Umbilical cord (tissue), 2 donors: ENCODE data around the gene PISD. TPM values are rescaled to one million over a fixed set of nuclear protein-coding genes. Genes with fewer than 3 reads are reported as not detected.

Experiments used
- DNase-seq: peaks from one replicate; pipeline ENCODE4 v3.0.0-alpha.2; 2015; ENCODE audit warnings: low spot score
- total RNA-seq: library from RNA; depleted of rRNA; stranded (reverse); fragments of >200 nt; gene quantifications from one replicate; pipeline ENCODE4 v1.2.3, GENCODE V29; 2014; ENCODE audit warnings: low replicate concordance; ENCODE audit not compliant: insufficient read depth

PISD gene
- total RNA-seq, 1 donor from 2014 or later, result 74.2 TPM

GRCh38 chr22:31652911-31653684 lies 8.9 kb downstream of the PISD start:
- DNase-seq, result no peak

- no peak for DNase-seq
These were observed 9.9 kb downstream of the PISD start for GRCh38 chr22:31652088-31652487.

- DNase-seq, result no peak
These were observed 10.4 kb downstream of the PISD start for GRCh38 chr22:31651664-31652063.

- peak; percentile 44 for DNase-seq
These were observed 11.6 kb downstream of the PISD start for GRCh38 chr22:31650391-31650790.

- DNase-seq, result no peak
These were observed 14.3 kb downstream of the PISD start for GRCh38 chr22:31647523-31648320.

- no peak for DNase-seq
These were observed 14.9 kb downstream of the PISD start for GRCh38 chr22:31647066-31647465.

- peak; percentile 29 for DNase-seq
These were observed 15.6 kb downstream of the PISD start for GRCh38 chr22:31646186-31647019.

- no peak for DNase-seq
These were observed 22.5 kb downstream of the PISD start for GRCh38 chr22:31639436-31640039.

GRCh38 chr22:31637891-31638618 lies 24.0 kb downstream of the PISD start:
- no peak for DNase-seq

- DNase-seq, result no peak
These were observed 24.5 kb downstream of the PISD start for GRCh38 chr22:31637447-31637890.

GRCh38 chr22:31635638-31636306 lies 26.2 kb downstream of the PISD start:
- DNase-seq, result no peak

- no peak for DNase-seq
These were observed 30.6 kb downstream of the PISD start for GRCh38 chr22:31631436-31631835.

GRCh38 chr22:31630331-31631329 lies 31.4 kb downstream of the PISD start:
- DNase-seq, result peak; percentile 87

GRCh38 chr22:31629741-31630184 lies 32.3 kb downstream of the PISD start:
- no peak for DNase-seq

GRCh38 chr22:31628969-31629708 lies 32.9 kb downstream of the PISD start:
- DNase-seq, result no peak

GRCh38 chr22:31628362-31628761 lies 33.7 kb downstream of the PISD start:
- DNase-seq, result no peak

- no peak for DNase-seq
These were observed 34.7 kb downstream of the PISD start for GRCh38 chr22:31627223-31627731.
